ENCODE data around the gene CDH1.
"Not testable (repeated sequence)": the region's sequence is repeated elsewhere in the genome, so short reads cannot be mapped to it uniquely, and the experiment has no call there.

The CDH1 gene

DNA sequence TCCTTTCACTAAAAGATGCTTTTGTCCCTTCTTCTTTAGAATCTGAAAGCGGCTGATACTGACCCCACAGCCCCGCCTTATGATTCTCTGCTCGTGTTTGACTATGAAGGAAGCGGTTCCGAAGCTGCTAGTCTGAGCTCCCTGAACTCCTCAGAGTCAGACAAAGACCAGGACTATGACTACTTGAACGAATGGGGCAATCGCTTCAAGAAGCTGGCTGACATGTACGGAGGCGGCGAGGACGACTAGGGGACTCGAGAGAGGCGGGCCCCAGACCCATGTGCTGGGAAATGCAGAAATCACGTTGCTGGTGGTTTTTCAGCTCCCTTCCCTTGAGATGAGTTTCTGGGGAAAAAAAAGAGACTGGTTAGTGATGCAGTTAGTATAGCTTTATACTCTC lies 96.2 kb downstream of the CDH1 start:
- Mint-ChIP-seq H3K4me1 (no peaks in the 10 kb centered on the region), H3K9me3 (no peaks in the 10 kb centered on the region), H3K27ac (no peak overlapping the region), H3K4me3 (no peak overlapping the region), H3K36me3 (no peaks in the 10 kb centered on the region)
- no peak for ATAC-seq
- DNase-seq (ENCODE audit: low spot score in 2 of 2): no peak

DNA sequence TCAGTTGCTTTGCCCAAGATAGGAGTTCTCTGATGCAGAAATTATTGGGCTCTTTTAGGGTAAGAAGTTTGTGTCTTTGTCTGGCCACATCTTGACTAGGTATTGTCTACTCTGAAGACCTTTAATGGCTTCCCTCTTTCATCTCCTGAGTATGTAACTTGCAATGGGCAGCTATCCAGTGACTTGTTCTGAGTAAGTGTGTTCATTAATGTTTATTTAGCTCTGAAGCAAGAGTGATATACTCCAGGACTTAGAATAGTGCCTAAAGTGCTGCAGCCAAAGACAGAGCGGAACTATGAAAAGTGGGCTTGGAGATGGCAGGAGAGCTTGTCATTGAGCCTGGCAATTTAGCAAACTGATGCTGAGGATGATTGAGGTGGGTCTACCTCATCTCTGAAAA lies 97.5 kb downstream of the CDH1 start:
- ATAC-seq: no peak
- H3K4me1 Mint-ChIP-seq: no peaks in the 10 kb centered on the region
- H3K36me3 Mint-ChIP-seq: no peaks in the 10 kb centered on the region

DNA sequence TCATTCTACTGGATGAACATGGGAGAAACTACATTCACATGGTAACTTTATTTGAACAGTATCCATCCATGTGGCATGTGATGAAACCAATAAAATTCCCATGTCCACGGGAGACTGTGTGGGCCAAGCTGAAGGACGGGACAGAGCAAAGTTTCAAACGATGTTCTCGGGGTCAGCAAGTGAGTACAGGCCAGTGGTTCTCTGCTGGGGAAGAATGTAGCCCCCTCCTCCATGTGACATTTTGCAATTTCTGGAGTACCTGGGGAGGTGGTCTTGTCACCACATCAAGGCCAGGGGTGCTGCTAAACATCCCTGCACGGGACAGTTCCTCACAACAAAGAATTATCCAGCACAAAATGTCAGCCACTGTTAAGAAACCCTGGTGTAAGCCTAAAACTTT lies 98.9 kb downstream of the CDH1 start:
- DNase-seq (ENCODE audit: low spot score in 2 of 2): no peak
- H3K4me1 Mint-ChIP-seq: no peaks in the 10 kb centered on the region
- H3K9me3 Mint-ChIP-seq: no peaks in the 10 kb centered on the region

More for the DNA sequence above, 97.5 kb downstream of the CDH1 start:
- DNase-seq (ENCODE audit: low spot score in 2 of 2): no peak
- H3K27ac Mint-ChIP-seq: no peak overlapping the region
- no peaks in the 10 kb centered on the region for H3K9me3 Mint-ChIP-seq
- H3K4me3 Mint-ChIP-seq: no peak overlapping the region

DNA sequence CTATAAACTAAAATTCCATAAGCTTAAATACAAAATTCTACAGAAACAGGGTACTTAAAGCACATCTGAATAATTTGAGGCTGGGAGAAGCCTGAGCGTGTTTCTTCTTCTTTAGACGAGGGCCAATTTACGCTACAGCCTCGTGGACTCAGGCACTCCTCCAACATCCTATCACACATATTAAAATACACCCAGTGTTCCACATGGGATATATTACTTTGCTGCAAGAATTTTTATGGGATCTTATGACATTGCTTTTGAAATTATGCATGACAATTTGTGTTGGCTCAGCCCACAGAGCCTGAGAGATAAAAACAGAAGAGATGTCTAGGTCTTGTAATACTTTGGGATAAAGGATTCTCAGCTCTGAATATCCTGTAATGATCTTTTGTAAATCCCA lies 102.7 kb downstream of the CDH1 start:
- H3K4me1 Mint-ChIP-seq: peaks cover 16% of the 10 kb centered on the region
- H3K9me3 Mint-ChIP-seq: no peaks in the 10 kb centered on the region
- H3K27ac Mint-ChIP-seq: no peak overlapping the region
- H3K36me3 Mint-ChIP-seq: no peaks in the 10 kb centered on the region
- H3K4me3 Mint-ChIP-seq: no peak overlapping the region
- ATAC-seq (no peak), DNase-seq (ENCODE audit: low spot score in 2 of 2) (no peak)

More for the DNA sequence above, 98.9 kb downstream of the CDH1 start:
- Mint-ChIP-seq H3K27ac (no peak overlapping the region), H3K36me3 (no peaks in the 10 kb centered on the region), H3K4me3 (no peak overlapping the region)
- no peak for ATAC-seq

- H3K4me1 Mint-ChIP-seq: peaks cover 27% of the 10 kb centered on the region
- ATAC-seq; DNase-seq (ENCODE audit: low spot score in 2 of 2); H3K9me3 Mint-ChIP-seq; H3K36me3 Mint-ChIP-seq: not testable (repeated sequence)
- H3K4me3 Mint-ChIP-seq: peak overlapping the region; percentile 91
- peak overlapping the region; percentile 91 for H3K27ac Mint-ChIP-seq
Measured at GRCh38 chr16:68842964-68843481, 105.9 kb downstream of the CDH1 start.

DNA sequence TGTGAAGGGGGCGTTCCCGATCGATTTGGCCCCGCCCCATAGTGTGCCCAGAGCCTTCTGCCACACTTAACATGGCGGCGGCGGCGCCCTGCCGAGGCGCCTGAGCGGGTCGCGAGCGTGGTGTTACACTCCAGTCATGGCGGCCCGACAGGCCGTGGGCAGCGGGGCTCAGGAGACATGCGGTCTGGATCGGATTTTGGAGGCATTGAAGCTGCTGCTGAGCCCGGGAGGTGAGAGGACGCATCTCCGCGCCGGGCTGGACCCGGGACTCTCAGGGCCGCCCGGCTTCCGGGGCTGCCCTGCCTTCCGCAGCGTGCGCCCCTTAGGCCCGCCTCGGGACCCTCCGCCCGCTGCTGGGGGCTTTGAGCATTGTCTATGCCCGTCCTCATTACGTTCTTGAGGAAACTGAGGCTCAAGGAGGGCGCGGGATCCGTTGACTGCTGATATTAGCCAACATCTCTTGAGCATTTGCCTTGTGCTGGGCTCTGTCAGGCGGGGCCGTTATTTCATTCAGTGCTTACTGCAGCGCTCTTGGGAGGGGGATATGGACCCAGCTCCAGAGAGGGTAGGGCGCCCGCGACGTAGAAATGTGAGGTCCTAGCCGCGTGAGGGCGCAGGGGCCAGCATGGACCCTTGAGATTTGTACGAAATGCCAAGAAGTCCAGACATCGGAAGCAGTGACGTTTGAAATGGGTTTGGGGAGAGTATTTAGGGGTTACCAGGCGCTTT lies 106.6 kb downstream of the CDH1 start, which contains the start of gene TANGO6:
Gene TANGO6, plus strand, starts transcription at position 50 of the 729 bp plus-strand sequence. Its CDS starts 87 bp downstream, at position 137.
- Mint-ChIP-seq H3K9me3 (no peaks in the 10 kb centered on the region), H3K4me3 (peak within 1 kb of the TSS; percentile 91), H3K36me3 (peaks cover 10% of the 10 kb centered on the region), H3K4me1 (peaks cover 30% of the 10 kb centered on the region), H3K27ac (peak within 1 kb of the TSS; percentile 91)
- DNase-seq (ENCODE audit: low spot score in 2 of 2) (peak; percentile 82 to 97), ATAC-seq (peak; percentile 94)

DNA sequence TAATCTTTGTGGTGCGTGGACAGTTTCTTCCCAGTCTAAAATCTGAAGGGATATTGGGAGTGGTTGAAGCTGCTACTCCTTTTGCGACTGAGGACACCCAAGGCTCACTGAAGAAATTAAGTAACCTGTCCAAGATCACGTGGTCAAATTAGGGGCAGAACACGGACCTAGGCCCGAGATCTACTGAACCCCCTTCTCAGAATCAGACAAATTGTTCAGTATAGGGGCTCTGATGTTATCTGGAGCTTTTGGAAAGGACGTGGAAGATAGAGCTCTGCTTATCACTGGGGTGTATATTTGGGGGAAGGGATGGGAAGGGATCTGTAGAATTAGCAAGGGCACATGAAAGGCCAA lies 107.1 kb downstream of the CDH1 start:
- H3K9me3 Mint-ChIP-seq: no peaks in the 10 kb centered on the region
- ATAC-seq: no peak
- peaks cover 30% of the 10 kb centered on the region for H3K4me1 Mint-ChIP-seq
- peak overlapping the region; percentile 91 for H3K4me3 Mint-ChIP-seq
- peak overlapping the region; percentile 91 for H3K27ac Mint-ChIP-seq
- no peak for DNase-seq (ENCODE audit: low spot score in 2 of 2)
- peaks cover 10% of the 10 kb centered on the region for H3K36me3 Mint-ChIP-seq

DNA sequence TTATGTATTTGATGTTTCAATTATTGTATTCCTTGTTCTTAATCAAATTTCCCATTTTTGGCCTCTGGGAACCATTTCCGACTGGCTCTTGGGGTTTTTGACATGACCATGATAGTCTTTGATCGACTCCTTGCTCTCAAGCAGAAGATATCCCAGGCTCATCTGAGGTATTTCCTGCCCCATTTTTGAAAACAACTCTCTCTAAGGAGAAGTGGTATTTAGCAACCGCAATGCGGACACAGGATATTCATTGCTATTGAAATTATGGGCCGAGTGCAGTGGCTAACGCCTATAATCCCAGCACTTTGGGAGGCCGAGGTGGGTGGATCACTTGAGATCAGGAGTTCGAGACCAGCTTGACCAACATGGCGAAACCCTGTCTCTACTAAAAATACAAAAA lies 111.7 kb downstream of the CDH1 start:
- ATAC-seq: no peak
- peaks cover 10% of the 10 kb centered on the region for H3K36me3 Mint-ChIP-seq
- H3K9me3 Mint-ChIP-seq: no peaks in the 10 kb centered on the region
- no peak for DNase-seq (ENCODE audit: low spot score in 2 of 2)
- no peak overlapping the region for H3K27ac Mint-ChIP-seq
- no peak overlapping the region for H3K4me3 Mint-ChIP-seq
- H3K4me1 Mint-ChIP-seq: peaks cover 22% of the 10 kb centered on the region

DNA sequence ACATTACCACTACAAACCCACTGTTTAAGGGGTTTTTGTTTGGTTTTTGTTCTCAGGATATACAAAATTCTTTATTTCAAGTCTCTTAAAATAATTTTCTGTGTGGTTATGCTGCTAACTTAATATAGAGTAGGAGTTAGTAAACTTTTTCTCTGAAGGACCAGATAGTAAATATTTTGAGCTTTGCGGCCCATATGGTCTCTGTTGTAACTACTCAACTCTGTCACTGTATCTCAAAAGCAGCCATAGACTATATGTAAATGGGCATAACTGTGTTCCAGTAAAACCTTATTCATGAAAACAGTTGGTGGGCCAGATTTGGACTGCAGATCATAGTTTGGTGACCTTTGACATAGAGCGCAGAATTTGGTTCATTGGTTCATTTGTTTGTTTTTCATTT lies 113.4 kb downstream of the CDH1 start:
- DNase-seq (ENCODE audit: low spot score in 2 of 2) (no peak), ATAC-seq (no peak)
- H3K4me3 Mint-ChIP-seq: no peak overlapping the region
- no peak overlapping the region for H3K27ac Mint-ChIP-seq
- peaks cover 10% of the 10 kb centered on the region for H3K36me3 Mint-ChIP-seq
- H3K9me3 Mint-ChIP-seq: no peaks in the 10 kb centered on the region
- peaks cover 13% of the 10 kb centered on the region for H3K4me1 Mint-ChIP-seq

GRCh38 chr16:68851601-68852000 lies 114.5 kb downstream of the CDH1 start:
- ATAC-seq: no peak
- Mint-ChIP-seq H3K36me3 (peaks cover 7% of the 10 kb centered on the region), H3K4me1 (peaks cover 19% of the 10 kb centered on the region), H3K27ac (no peak overlapping the region), H3K4me3 (no peak overlapping the region), H3K9me3 (no peaks in the 10 kb centered on the region)
- no peak for DNase-seq (ENCODE audit: low spot score in 2 of 2)

GRCh38 chr16:68857479-68857878 lies 120.4 kb downstream of the CDH1 start:
- DNase-seq (ENCODE audit: low spot score in 2 of 2) (no peak), ATAC-seq (no peak)
- Mint-ChIP-seq H3K27ac (no peak overlapping the region), H3K4me1 (peaks cover 12% of the 10 kb centered on the region), H3K36me3 (peaks cover 8% of the 10 kb centered on the region), H3K9me3 (no peaks in the 10 kb centered on the region), H3K4me3 (no peak overlapping the region)

DNA sequence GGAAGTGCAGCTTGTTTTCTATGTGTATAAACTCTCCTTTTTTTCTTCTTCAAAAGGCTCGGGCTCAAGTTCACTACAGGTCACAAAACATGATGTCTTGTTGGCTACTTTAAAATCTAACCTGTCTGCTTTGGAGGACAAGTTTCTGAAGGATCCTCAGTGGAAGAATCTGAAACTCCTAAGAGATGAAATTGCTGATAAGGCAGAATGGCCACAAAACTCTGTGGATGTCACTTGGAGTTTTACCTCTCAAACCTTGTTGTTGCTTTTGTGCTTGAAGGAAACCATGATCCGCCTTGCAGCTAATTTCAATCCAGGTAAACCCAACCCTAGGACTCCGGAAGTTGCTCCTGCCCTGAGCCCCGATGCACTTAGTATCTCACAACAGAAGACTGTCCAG lies 122.7 kb downstream of the CDH1 start:
- no peak for ATAC-seq
- Mint-ChIP-seq H3K9me3 (no peaks in the 10 kb centered on the region), H3K4me3 (no peak overlapping the region), H3K36me3 (peaks cover 31% of the 10 kb centered on the region), H3K4me1 (peaks cover 12% of the 10 kb centered on the region), H3K27ac (no peak overlapping the region)
- DNase-seq (ENCODE audit: low spot score in 2 of 2): no peak

- H3K4me1 Mint-ChIP-seq: peaks cover 7% of the 10 kb centered on the region
- no peaks in the 10 kb centered on the region for H3K9me3 Mint-ChIP-seq
- DNase-seq (ENCODE audit: low spot score in 2 of 2): no peak
- H3K4me3 Mint-ChIP-seq: no peak overlapping the region
- H3K36me3 Mint-ChIP-seq: peaks cover 45% of the 10 kb centered on the region
- no peak overlapping the region for H3K27ac Mint-ChIP-seq
- ATAC-seq: no peak
Measured at GRCh38 chr16:68860978-68861892, 124.1 kb downstream of the CDH1 start.

GRCh38 chr16:68866933-68867332 lies 129.8 kb downstream of the CDH1 start:
- no peak overlapping the region for H3K27ac Mint-ChIP-seq
- ATAC-seq: no peak
- H3K4me3 Mint-ChIP-seq: no peak overlapping the region
- H3K4me1 Mint-ChIP-seq: no peaks in the 10 kb centered on the region
- DNase-seq (ENCODE audit: low spot score in 2 of 2): no peak
- H3K36me3 Mint-ChIP-seq: peaks cover 86% of the 10 kb centered on the region
- H3K9me3 Mint-ChIP-seq: no peaks in the 10 kb centered on the region

DNA sequence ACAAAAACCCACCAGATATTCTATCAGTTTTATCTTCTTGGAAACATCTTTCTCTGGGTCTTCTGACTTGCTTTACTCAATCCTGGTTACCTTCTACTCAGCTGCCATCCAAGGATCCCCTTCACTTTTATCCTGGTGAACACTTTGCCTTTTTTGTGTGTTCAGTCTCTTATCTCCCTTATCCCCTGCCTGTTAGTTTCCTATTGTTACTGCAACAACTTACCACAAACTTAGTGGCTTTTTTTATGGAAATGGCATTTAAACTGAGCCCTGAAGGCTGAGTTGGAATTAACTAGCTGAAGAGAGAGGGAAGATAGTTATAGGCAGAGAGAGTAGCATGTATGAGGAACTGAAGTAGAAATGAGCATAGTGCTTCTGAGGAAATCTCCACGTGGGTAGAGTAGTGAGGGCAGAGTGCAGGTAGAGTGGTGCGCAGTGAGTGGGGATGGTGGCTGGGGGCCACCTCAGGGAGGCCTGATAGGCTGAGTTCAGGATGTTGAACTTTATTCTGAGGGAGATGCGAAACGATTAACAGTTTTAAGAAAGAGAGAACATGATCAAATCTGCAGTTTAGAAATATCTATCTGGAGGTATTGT lies 132.5 kb downstream of the CDH1 start:
- no peak overlapping the region for H3K27ac Mint-ChIP-seq
- no peak for ATAC-seq

More for the DNA sequence above, 132.5 kb downstream of the CDH1 start:
- no peak overlapping the region for H3K4me3 Mint-ChIP-seq
- no peaks in the 10 kb centered on the region for H3K9me3 Mint-ChIP-seq
- no peaks in the 10 kb centered on the region for H3K4me1 Mint-ChIP-seq
- peaks cover 88% of the 10 kb centered on the region for H3K36me3 Mint-ChIP-seq
- DNase-seq (ENCODE audit: low spot score in 2 of 2): no peak

Data from stimulated activated effector memory CD8-positive, alpha-beta T cell treated with anti-CD3 and anti-CD28 coated beads, Interleukin-12 subunit alpha, Interleukin-12 subunit beta, amount 100 ng/mL, for 72 hours (primary cell).